H9 (cell line): Measurements from ENCODE around the gene WDR36. TPM values are rescaled to one million over a fixed set of nuclear protein-coding genes. Genes with fewer than 3 reads are reported as not detected.
A peak's percentile ranks its signal among the peaks of the same experiment; 100 is the strongest.

Experiments used
- DNase-seq: peaks from one replicate; pipeline ENCODE4 v3.0.0-alpha.2; 2017
- H2AFZ ChIP-seq: one replicate; pipeline ENCODE4 v1.6.1; 2013; ENCODE audit warnings: mild to moderate bottlenecking, low read length, control low read depth, moderate library complexity
- H2AK5ac ChIP-seq: 2 replicates; pipeline ENCODE4 v1.6.1; 2013; ENCODE audit warnings: low read length, control low read depth, mixed read lengths; ENCODE audit not compliant: insufficient read length
- H2BK120ac ChIP-seq: one replicate; pipeline ENCODE4 v1.6.1; 2013; ENCODE audit warnings: low read depth, mild to moderate bottlenecking, low read length, control low read depth, inconsistent platforms; ENCODE audit not compliant: poor library complexity, severe bottlenecking
- H2BK12ac ChIP-seq: 2 replicates; pipeline ENCODE4 v1.6.1; 2013; ENCODE audit warnings: low read length, control low read depth, mixed read lengths, low read depth; ENCODE audit not compliant: insufficient read length
- H2BK15ac ChIP-seq: 2 replicates; pipeline ENCODE4 v1.6.1; 2013; ENCODE audit warnings: low read depth, low read length, control low read depth
- H2BK20ac ChIP-seq: one replicate; pipeline ENCODE4 v1.6.1; 2013; ENCODE audit warnings: low read depth, mild to moderate bottlenecking, low read length, control low read depth, inconsistent platforms; ENCODE audit not compliant: poor library complexity, severe bottlenecking
- H2BK5ac ChIP-seq: 2 replicates; pipeline ENCODE4 v1.6.1; 2013; ENCODE audit warnings: low read length, control low read depth, mixed read lengths; ENCODE audit not compliant: insufficient read length
- H3K14ac ChIP-seq: 2 replicates; pipeline ENCODE4 v1.6.1; 2013; ENCODE audit warnings: low read length, control low read depth; ENCODE audit not compliant: insufficient read depth
- H3K18ac ChIP-seq: 2 replicates; pipeline ENCODE4 v1.6.1; 2013; ENCODE audit warnings: low read depth, mild to moderate bottlenecking, mixed read lengths, low read length, control low read depth; ENCODE audit not compliant: insufficient read length
- H3K23ac ChIP-seq: 2 replicates; pipeline ENCODE4 v1.6.1; 2013; ENCODE audit warnings: low read length, control low read depth, mixed read lengths, low read depth; ENCODE audit not compliant: insufficient read length
- H3K23me2 ChIP-seq: 2 replicates; pipeline ENCODE4 v1.6.1; 2013; ENCODE audit warnings: low read depth, mild to moderate bottlenecking, mixed read lengths, low read length, control low read depth; ENCODE audit not compliant: insufficient read length, poor library complexity, severe bottlenecking
- H3K27ac ChIP-seq: 2 replicates; pipeline ENCODE4 v1.5.1; 2013; ENCODE audit warnings: low read length, control low read depth, mixed read lengths, low read depth; ENCODE audit not compliant: insufficient read length
- H3K27me3 ChIP-seq: 2 replicates; pipeline ENCODE4 v1.6.1; 2013; ENCODE audit warnings: low read length, control low read depth, inconsistent platforms; ENCODE audit not compliant: insufficient read depth
- H3K4ac ChIP-seq: 2 replicates; pipeline ENCODE4 v1.6.1; 2013; ENCODE audit warnings: low read depth, mild to moderate bottlenecking, control low read depth, inconsistent platforms, low read length, moderate library complexity
- H3K4me1 ChIP-seq: 2 replicates; pipeline ENCODE4 v1.6.1; 2013; ENCODE audit warnings: low read length, control low read depth, inconsistent platforms; ENCODE audit not compliant: insufficient read depth
- H3K4me2 ChIP-seq: 2 replicates; pipeline ENCODE4 v1.6.1; 2013; ENCODE audit warnings: low read length, control low read depth, mixed read lengths; ENCODE audit not compliant: insufficient read length, insufficient read depth
- H3K56ac ChIP-seq: 2 replicates; pipeline ENCODE4 v1.6.1; 2013; ENCODE audit warnings: low read depth, mild to moderate bottlenecking, mixed read lengths, low read length, control low read depth; ENCODE audit not compliant: insufficient read length
- H3K79me1 ChIP-seq: 2 replicates; pipeline ENCODE4 v1.6.1; 2013; ENCODE audit warnings: low read depth, mild to moderate bottlenecking, moderate library complexity, low read length, control low read depth, inconsistent platforms; ENCODE audit not compliant: insufficient read depth, poor library complexity, severe bottlenecking
- H3K79me2 ChIP-seq: 2 replicates; pipeline ENCODE4 v1.6.1; 2013; ENCODE audit warnings: low read length, control low read depth, inconsistent platforms; ENCODE audit not compliant: insufficient read depth
- H3K9ac ChIP-seq: 2 replicates; pipeline ENCODE4 v1.6.1; 2013; ENCODE audit warnings: low read length, control low read depth, mixed read lengths; ENCODE audit not compliant: insufficient read length; ENCODE audit errors: extremely low read depth
- H3K9me3 ChIP-seq: one replicate; pipeline ENCODE4 v1.6.1; 2013; ENCODE audit warnings: low read depth, low read length, inconsistent platforms; ENCODE audit not compliant: control insufficient read depth
- H3T11ph ChIP-seq: one replicate; pipeline ENCODE4 v1.6.1; 2013; ENCODE audit warnings: mild to moderate bottlenecking, low read length, control low read depth, inconsistent platforms
- H4K20me1 ChIP-seq: one replicate; pipeline ENCODE4 v1.6.1; 2013; ENCODE audit not compliant: control insufficient read depth, insufficient read length, insufficient read depth
- H4K5ac ChIP-seq: 2 replicates; pipeline ENCODE4 v1.6.1; 2013; ENCODE audit warnings: low read depth, mild to moderate bottlenecking, mixed read lengths, low read length, control low read depth; ENCODE audit not compliant: insufficient read length
- H4K8ac ChIP-seq: replicated peaks from 2 replicates; pipeline ENCODE4 v1.6.1; 2013; ENCODE audit warnings: low read length, control low read depth, mixed read lengths, low read depth; ENCODE audit not compliant: insufficient read length
- H4K91ac ChIP-seq: 2 replicates; pipeline ENCODE4 v1.6.1; 2013; ENCODE audit warnings: low read depth, mild to moderate bottlenecking, moderate library complexity, mixed read lengths, low read length, control low read depth; ENCODE audit not compliant: insufficient read length
- H3K27ac Mint-ChIP-seq, 3 experiments: 2 replicates in 2 of 3; 3 replicates in 1 of 3; pipeline ENCODE4 v1.8.0; 2020 to 2021; ENCODE audit warnings: mixed read lengths in 3 of 3, mild to moderate bottlenecking in 1 of 3, moderate library complexity in 1 of 3
- H3K27me3 Mint-ChIP-seq: 2 replicates; pipeline ENCODE4 v1.8.0; 2021; ENCODE audit warnings: low read depth, mild to moderate bottlenecking, moderate library complexity, mixed read lengths
- H3K36me3 Mint-ChIP-seq, 3 experiments: 2 replicates in 2 of 3; 3 replicates in 1 of 3; pipeline ENCODE4 v1.8.0; 2020 to 2021; ENCODE audit warnings: low read depth in 3 of 3, mixed read lengths in 3 of 3; ENCODE audit not compliant: insufficient read depth in 1 of 3
- H3K4me1 Mint-ChIP-seq, 2 experiments: 2 replicates each; pipeline ENCODE4 v1.8.0; 2020; ENCODE audit warnings: mixed read lengths in 2 of 2
- H3K4me3 Mint-ChIP-seq, 2 experiments: 2 replicates in 1 of 2; 3 replicates in 1 of 2; pipeline ENCODE4 v1.8.0; 2020 to 2021; ENCODE audit warnings: mild to moderate bottlenecking in 2 of 2, mixed read lengths in 2 of 2, moderate library complexity in 1 of 2
- H3K9me3 Mint-ChIP-seq, 2 experiments: 2 replicates in 1 of 2; 3 replicates in 1 of 2; pipeline ENCODE4 v1.8.0; 2020; ENCODE audit warnings: mild to moderate bottlenecking in 2 of 2, mixed read lengths in 2 of 2, moderate library complexity in 1 of 2
- WGBS: extraction: QIAGEN DNeasy Blood & Tissue Kit; methylation state at CpG from one replicate; pipeline ENCODE4 v1.1.7; 2013; ENCODE audit warnings: missing lambda C conversion rate, low lambda C conversion rate, mixed read lengths; ENCODE audit not compliant: insufficient read length; ENCODE audit errors: extremely low coverage; 5-methylcytosine and 5-hydroxymethylcytosine counted together
- total RNA-seq: library from RNA; stranded (reverse); gene quantifications from 2 replicates; pipeline ENCODE4 v1.2.1, GENCODE V29; 2021
- TF ChIP-seq, protein P1 (sequence below): fragments of 200-600 bp; sonication (generic); conservative IDR thresholded peaks from 3 replicates; pipeline ENCODE4 v1.8.0; 2021; ENCODE audit warnings: antibody characterized with exemption, mild to moderate bottlenecking

The WDR36 gene
- total RNA-seq, 1 experiment from 2014 or later = 42.0 TPM

DNA sequence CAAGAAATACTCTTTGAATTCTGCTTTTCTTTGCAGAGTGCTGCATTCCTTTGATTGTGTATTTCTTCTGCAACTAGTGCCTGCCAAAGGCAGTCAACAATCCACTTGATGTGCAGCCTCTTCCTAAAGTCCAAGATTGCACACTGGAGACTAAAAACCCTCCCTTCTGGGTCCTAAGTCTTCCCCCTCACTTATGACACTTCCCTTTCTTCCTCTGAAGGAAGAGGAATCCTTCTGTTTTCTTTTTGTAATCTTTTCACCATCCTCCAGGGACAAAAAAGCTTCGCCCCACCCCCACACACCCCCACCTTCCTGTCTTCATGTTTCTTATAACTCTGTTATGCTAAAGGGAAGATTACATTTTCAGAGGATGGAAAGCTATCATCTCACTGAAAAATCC, 39.9 kb downstream of the WDR36 start:
- no peak overlapping the region for H3K4me2 ChIP-seq
- Mint-ChIP-seq H3K27ac (peak overlapping the region in 2 of 3 experiments; percentile 38 to 41; a peak in 2 of 7 replicates), H3K9me3 (no peaks in the 10 kb centered on the region; a peak in 1 of 5 replicates), H3K4me1 (peaks cover 54 to 63% of the 10 kb centered on the region in 2 experiments), H3K4me3 (no peak overlapping the region), H3K36me3 (peaks cover 0 to 10% (median 8%) of the 10 kb centered on the region in 3 experiments; a peak in 4 of 7 replicates), H3K27me3 (no peaks in the 10 kb centered on the region)
- WGBS = no CpG with 5 or more reads among the region's 1 CpG
- H3K18ac ChIP-seq = no peak overlapping the region
- H3K4ac ChIP-seq = no peak overlapping the region
- no peak overlapping the region for H3K14ac ChIP-seq
- H2BK120ac ChIP-seq = no peak overlapping the region
- H3K9me3 ChIP-seq = no peaks in the 10 kb centered on the region
- no peak overlapping the region for H2BK20ac ChIP-seq
- H3K23ac ChIP-seq = no peak overlapping the region
- no peak overlapping the region for H4K91ac ChIP-seq
- H3K9ac ChIP-seq = no peak overlapping the region
- H4K20me1 ChIP-seq = no peaks in the 10 kb centered on the region
- no peaks in the 10 kb centered on the region for H3K79me1 ChIP-seq
- H3K56ac ChIP-seq = no peak overlapping the region
- no peak overlapping the region for H3K27ac ChIP-seq
- H3T11ph ChIP-seq = no peak overlapping the region
- TF ChIP-seq, protein P1, sequence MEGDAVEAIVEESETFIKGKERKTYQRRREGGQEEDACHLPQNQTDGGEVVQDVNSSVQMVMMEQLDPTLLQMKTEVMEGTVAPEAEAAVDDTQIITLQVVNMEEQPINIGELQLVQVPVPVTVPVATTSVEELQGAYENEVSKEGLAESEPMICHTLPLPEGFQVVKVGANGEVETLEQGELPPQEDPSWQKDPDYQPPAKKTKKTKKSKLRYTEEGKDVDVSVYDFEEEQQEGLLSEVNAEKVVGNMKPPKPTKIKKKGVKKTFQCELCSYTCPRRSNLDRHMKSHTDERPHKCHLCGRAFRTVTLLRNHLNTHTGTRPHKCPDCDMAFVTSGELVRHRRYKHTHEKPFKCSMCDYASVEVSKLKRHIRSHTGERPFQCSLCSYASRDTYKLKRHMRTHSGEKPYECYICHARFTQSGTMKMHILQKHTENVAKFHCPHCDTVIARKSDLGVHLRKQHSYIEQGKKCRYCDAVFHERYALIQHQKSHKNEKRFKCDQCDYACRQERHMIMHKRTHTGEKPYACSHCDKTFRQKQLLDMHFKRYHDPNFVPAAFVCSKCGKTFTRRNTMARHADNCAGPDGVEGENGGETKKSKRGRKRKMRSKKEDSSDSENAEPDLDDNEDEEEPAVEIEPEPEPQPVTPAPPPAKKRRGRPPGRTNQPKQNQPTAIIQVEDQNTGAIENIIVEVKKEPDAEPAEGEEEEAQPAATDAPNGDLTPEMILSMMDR = no peak
- no peak overlapping the region for H2BK15ac ChIP-seq
- no peaks in the 10 kb centered on the region for H3K27me3 ChIP-seq
- peaks cover 8% of the 10 kb centered on the region for H3K4me1 ChIP-seq
- H2AK5ac ChIP-seq = no peak overlapping the region
- H3K23me2 ChIP-seq = no peaks in the 10 kb centered on the region
- no peak overlapping the region for H4K8ac ChIP-seq
- no peak overlapping the region for H2BK12ac ChIP-seq
- H3K79me2 ChIP-seq = no peaks in the 10 kb centered on the region
- no peak overlapping the region for H2AFZ ChIP-seq
- no peak overlapping the region for H2BK5ac ChIP-seq
- no peak for DNase-seq
- no peak overlapping the region for H4K5ac ChIP-seq
